H9 (cell line): ENCODE results near the gene TJP2. TPM values are rescaled to one million over a fixed set of nuclear protein-coding genes. Genes with fewer than 3 reads are reported as not detected.

ENCODE experiments used
- DNase-seq: peaks from one replicate; pipeline ENCODE4 v3.0.0-alpha.2; 2017
- H2AFZ ChIP-seq: one replicate; pipeline ENCODE4 v1.6.1; 2013; ENCODE audit warnings: mild to moderate bottlenecking, low read length, control low read depth, moderate library complexity
- H2AK5ac ChIP-seq: 2 replicates; pipeline ENCODE4 v1.6.1; 2013; ENCODE audit warnings: low read length, control low read depth, mixed read lengths; ENCODE audit not compliant: insufficient read length
- H2BK120ac ChIP-seq: one replicate; pipeline ENCODE4 v1.6.1; 2013; ENCODE audit warnings: low read depth, mild to moderate bottlenecking, low read length, control low read depth, inconsistent platforms; ENCODE audit not compliant: poor library complexity, severe bottlenecking
- H2BK12ac ChIP-seq: 2 replicates; pipeline ENCODE4 v1.6.1; 2013; ENCODE audit warnings: low read length, control low read depth, mixed read lengths, low read depth; ENCODE audit not compliant: insufficient read length
- H2BK15ac ChIP-seq: 2 replicates; pipeline ENCODE4 v1.6.1; 2013; ENCODE audit warnings: low read depth, low read length, control low read depth
- H2BK20ac ChIP-seq: one replicate; pipeline ENCODE4 v1.6.1; 2013; ENCODE audit warnings: low read depth, mild to moderate bottlenecking, low read length, control low read depth, inconsistent platforms; ENCODE audit not compliant: poor library complexity, severe bottlenecking
- H2BK5ac ChIP-seq: 2 replicates; pipeline ENCODE4 v1.6.1; 2013; ENCODE audit warnings: low read length, control low read depth, mixed read lengths; ENCODE audit not compliant: insufficient read length
- H3K14ac ChIP-seq: 2 replicates; pipeline ENCODE4 v1.6.1; 2013; ENCODE audit warnings: low read length, control low read depth; ENCODE audit not compliant: insufficient read depth
- H3K18ac ChIP-seq: 2 replicates; pipeline ENCODE4 v1.6.1; 2013; ENCODE audit warnings: low read depth, mild to moderate bottlenecking, mixed read lengths, low read length, control low read depth; ENCODE audit not compliant: insufficient read length
- H3K23ac ChIP-seq: 2 replicates; pipeline ENCODE4 v1.6.1; 2013; ENCODE audit warnings: low read length, control low read depth, mixed read lengths, low read depth; ENCODE audit not compliant: insufficient read length
- H3K23me2 ChIP-seq: 2 replicates; pipeline ENCODE4 v1.6.1; 2013; ENCODE audit warnings: low read depth, mild to moderate bottlenecking, mixed read lengths, low read length, control low read depth; ENCODE audit not compliant: insufficient read length, poor library complexity, severe bottlenecking
- H3K27ac ChIP-seq: 2 replicates; pipeline ENCODE4 v1.5.1; 2013; ENCODE audit warnings: low read length, control low read depth, mixed read lengths, low read depth; ENCODE audit not compliant: insufficient read length
- H3K27me3 ChIP-seq: 2 replicates; pipeline ENCODE4 v1.6.1; 2013; ENCODE audit warnings: low read length, control low read depth, inconsistent platforms; ENCODE audit not compliant: insufficient read depth
- H3K4ac ChIP-seq: 2 replicates; pipeline ENCODE4 v1.6.1; 2013; ENCODE audit warnings: low read depth, mild to moderate bottlenecking, control low read depth, inconsistent platforms, low read length, moderate library complexity
- H3K4me1 ChIP-seq: 2 replicates; pipeline ENCODE4 v1.6.1; 2013; ENCODE audit warnings: low read length, control low read depth, inconsistent platforms; ENCODE audit not compliant: insufficient read depth
- H3K4me2 ChIP-seq: 2 replicates; pipeline ENCODE4 v1.6.1; 2013; ENCODE audit warnings: low read length, control low read depth, mixed read lengths; ENCODE audit not compliant: insufficient read length, insufficient read depth
- H3K56ac ChIP-seq: 2 replicates; pipeline ENCODE4 v1.6.1; 2013; ENCODE audit warnings: low read depth, mild to moderate bottlenecking, mixed read lengths, low read length, control low read depth; ENCODE audit not compliant: insufficient read length
- H3K79me1 ChIP-seq: 2 replicates; pipeline ENCODE4 v1.6.1; 2013; ENCODE audit warnings: low read depth, mild to moderate bottlenecking, moderate library complexity, low read length, control low read depth, inconsistent platforms; ENCODE audit not compliant: insufficient read depth, poor library complexity, severe bottlenecking
- H3K79me2 ChIP-seq: 2 replicates; pipeline ENCODE4 v1.6.1; 2013; ENCODE audit warnings: low read length, control low read depth, inconsistent platforms; ENCODE audit not compliant: insufficient read depth
- H3K9ac ChIP-seq: 2 replicates; pipeline ENCODE4 v1.6.1; 2013; ENCODE audit warnings: low read length, control low read depth, mixed read lengths; ENCODE audit not compliant: insufficient read length; ENCODE audit errors: extremely low read depth
- H3K9me3 ChIP-seq: one replicate; pipeline ENCODE4 v1.6.1; 2013; ENCODE audit warnings: low read depth, low read length, inconsistent platforms; ENCODE audit not compliant: control insufficient read depth
- H3T11ph ChIP-seq: one replicate; pipeline ENCODE4 v1.6.1; 2013; ENCODE audit warnings: mild to moderate bottlenecking, low read length, control low read depth, inconsistent platforms
- H4K20me1 ChIP-seq: one replicate; pipeline ENCODE4 v1.6.1; 2013; ENCODE audit not compliant: control insufficient read depth, insufficient read length, insufficient read depth
- H4K5ac ChIP-seq: 2 replicates; pipeline ENCODE4 v1.6.1; 2013; ENCODE audit warnings: low read depth, mild to moderate bottlenecking, mixed read lengths, low read length, control low read depth; ENCODE audit not compliant: insufficient read length
- H4K8ac ChIP-seq: replicated peaks from 2 replicates; pipeline ENCODE4 v1.6.1; 2013; ENCODE audit warnings: low read length, control low read depth, mixed read lengths, low read depth; ENCODE audit not compliant: insufficient read length
- H4K91ac ChIP-seq: 2 replicates; pipeline ENCODE4 v1.6.1; 2013; ENCODE audit warnings: low read depth, mild to moderate bottlenecking, moderate library complexity, mixed read lengths, low read length, control low read depth; ENCODE audit not compliant: insufficient read length
- H3K27ac Mint-ChIP-seq, 3 experiments: 2 replicates in 2 of 3; 3 replicates in 1 of 3; pipeline ENCODE4 v1.8.0; 2020 to 2021; ENCODE audit warnings: mixed read lengths in 3 of 3, mild to moderate bottlenecking in 1 of 3, moderate library complexity in 1 of 3
- H3K27me3 Mint-ChIP-seq: 2 replicates; pipeline ENCODE4 v1.8.0; 2021; ENCODE audit warnings: low read depth, mild to moderate bottlenecking, moderate library complexity, mixed read lengths
- H3K36me3 Mint-ChIP-seq, 3 experiments: 2 replicates in 2 of 3; 3 replicates in 1 of 3; pipeline ENCODE4 v1.8.0; 2020 to 2021; ENCODE audit warnings: low read depth in 3 of 3, mixed read lengths in 3 of 3; ENCODE audit not compliant: insufficient read depth in 1 of 3
- H3K4me1 Mint-ChIP-seq, 2 experiments: 2 replicates each; pipeline ENCODE4 v1.8.0; 2020; ENCODE audit warnings: mixed read lengths in 2 of 2
- H3K4me3 Mint-ChIP-seq, 2 experiments: 2 replicates in 1 of 2; 3 replicates in 1 of 2; pipeline ENCODE4 v1.8.0; 2020 to 2021; ENCODE audit warnings: mild to moderate bottlenecking in 2 of 2, mixed read lengths in 2 of 2, moderate library complexity in 1 of 2
- H3K9me3 Mint-ChIP-seq, 2 experiments: 2 replicates in 1 of 2; 3 replicates in 1 of 2; pipeline ENCODE4 v1.8.0; 2020; ENCODE audit warnings: mild to moderate bottlenecking in 2 of 2, mixed read lengths in 2 of 2, moderate library complexity in 1 of 2
- WGBS: extraction: QIAGEN DNeasy Blood & Tissue Kit; methylation state at CpG from one replicate; pipeline ENCODE4 v1.1.7; 2013; ENCODE audit warnings: missing lambda C conversion rate, low lambda C conversion rate, mixed read lengths; ENCODE audit not compliant: insufficient read length; ENCODE audit errors: extremely low coverage; 5-methylcytosine and 5-hydroxymethylcytosine counted together
- total RNA-seq: library from RNA; stranded (reverse); gene quantifications from 2 replicates; pipeline ENCODE4 v1.2.1, GENCODE V29; 2021
- TF ChIP-seq, protein P1 (sequence below): fragments of 200-600 bp; sonication (generic); conservative IDR thresholded peaks from 3 replicates; pipeline ENCODE4 v1.8.0; 2021; ENCODE audit warnings: antibody characterized with exemption, mild to moderate bottlenecking

TJP2 gene
- total RNA-seq, 1 experiment from 2014 or later: 130 TPM

DNA sequence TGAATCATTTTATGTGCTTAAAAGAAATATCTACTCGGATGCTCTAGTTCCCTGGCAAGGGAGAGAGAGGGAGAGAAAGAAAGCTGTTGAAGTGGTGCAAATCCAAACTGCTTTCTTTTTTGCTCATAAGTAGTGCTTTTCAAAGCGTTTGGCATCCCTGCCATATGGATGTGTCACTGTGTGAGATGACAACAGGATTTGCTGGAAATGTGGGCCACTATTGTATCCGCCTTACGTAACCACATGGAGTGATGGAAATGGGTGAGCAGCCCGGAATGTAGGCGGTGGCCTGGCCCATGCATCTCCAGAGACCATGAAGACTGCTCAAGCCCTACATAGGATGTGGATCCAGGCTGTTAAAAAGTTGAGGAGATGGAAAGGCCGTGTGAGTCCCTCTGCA lies 30.8 kb downstream of the TJP2 start:
- no peak overlapping the region for H4K91ac ChIP-seq
- TF ChIP-seq, protein P1, sequence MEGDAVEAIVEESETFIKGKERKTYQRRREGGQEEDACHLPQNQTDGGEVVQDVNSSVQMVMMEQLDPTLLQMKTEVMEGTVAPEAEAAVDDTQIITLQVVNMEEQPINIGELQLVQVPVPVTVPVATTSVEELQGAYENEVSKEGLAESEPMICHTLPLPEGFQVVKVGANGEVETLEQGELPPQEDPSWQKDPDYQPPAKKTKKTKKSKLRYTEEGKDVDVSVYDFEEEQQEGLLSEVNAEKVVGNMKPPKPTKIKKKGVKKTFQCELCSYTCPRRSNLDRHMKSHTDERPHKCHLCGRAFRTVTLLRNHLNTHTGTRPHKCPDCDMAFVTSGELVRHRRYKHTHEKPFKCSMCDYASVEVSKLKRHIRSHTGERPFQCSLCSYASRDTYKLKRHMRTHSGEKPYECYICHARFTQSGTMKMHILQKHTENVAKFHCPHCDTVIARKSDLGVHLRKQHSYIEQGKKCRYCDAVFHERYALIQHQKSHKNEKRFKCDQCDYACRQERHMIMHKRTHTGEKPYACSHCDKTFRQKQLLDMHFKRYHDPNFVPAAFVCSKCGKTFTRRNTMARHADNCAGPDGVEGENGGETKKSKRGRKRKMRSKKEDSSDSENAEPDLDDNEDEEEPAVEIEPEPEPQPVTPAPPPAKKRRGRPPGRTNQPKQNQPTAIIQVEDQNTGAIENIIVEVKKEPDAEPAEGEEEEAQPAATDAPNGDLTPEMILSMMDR: no peak
- no peak overlapping the region for H2BK20ac ChIP-seq
- no peak overlapping the region for H2AK5ac ChIP-seq
- no peak overlapping the region for H3T11ph ChIP-seq
- H3K56ac ChIP-seq: no peak overlapping the region
- peaks cover 61 to 65% of the 10 kb centered on the region in 2 experiments for H3K4me1 Mint-ChIP-seq
- no peaks in the 10 kb centered on the region for H3K27me3 Mint-ChIP-seq
- no peak overlapping the region for H3K18ac ChIP-seq
- H2BK120ac ChIP-seq: no peak overlapping the region
- H3K27ac ChIP-seq: no peak overlapping the region
- peaks cover 10% of the 10 kb centered on the region; the same call in 1 of the 2 replicates for H3K79me2 ChIP-seq
- H3K14ac ChIP-seq: no peak overlapping the region
- no peak overlapping the region for H4K5ac ChIP-seq
- no peak overlapping the region for H2BK12ac ChIP-seq
- H3K23me2 ChIP-seq: no peaks in the 10 kb centered on the region
- H3K27ac Mint-ChIP-seq: peak overlapping the region in 2 of 3 experiments; percentile 41 to 49; a peak in 2 of 7 replicates
- no peaks in the 10 kb centered on the region for H4K20me1 ChIP-seq
- no peak overlapping the region for H2BK15ac ChIP-seq
- no peak overlapping the region for H3K4me3 Mint-ChIP-seq
- peaks cover 14% of the 10 kb centered on the region for H3K4me1 ChIP-seq
- H3K23ac ChIP-seq: no peak overlapping the region
- no peak overlapping the region for H2AFZ ChIP-seq
- no peaks in the 10 kb centered on the region for H3K27me3 ChIP-seq
- H3K9ac ChIP-seq: no peak overlapping the region
- H3K79me1 ChIP-seq: no peaks in the 10 kb centered on the region
- H2BK5ac ChIP-seq: no peak overlapping the region
- H3K9me3 Mint-ChIP-seq: no peaks in the 10 kb centered on the region
- DNase-seq: no peak
- H4K8ac ChIP-seq: no peak overlapping the region
- no CpG with 5 or more reads among the region's 7 CpGs for WGBS
- no peak overlapping the region for H3K4me2 ChIP-seq
- no peaks in the 10 kb centered on the region for H3K9me3 ChIP-seq
- peaks cover 0 to 8% (median 2%) of the 10 kb centered on the region in 3 experiments; a peak in 3 of 7 replicates for H3K36me3 Mint-ChIP-seq
- H3K4ac ChIP-seq: no peak overlapping the region
